Measurements from ENCODE around the gene URB2. TPM values are rescaled to one million over a fixed set of nuclear protein-coding genes. Genes with fewer than 3 reads are reported as not detected.
"Not testable (repeated sequence)": the region's sequence is repeated elsewhere in the genome, so short reads cannot be mapped to it uniquely, and the experiment has no call there.

Gene URB2
- total and polyA plus RNA-seq, 7 experiments from 2014 or later: 5.6 to 18.2 (median 10.3) TPM

GRCh38 chr1:229694053-229694693 is 68.1 kb downstream of the URB2 start:
- H3K4me3 Mint-ChIP-seq: no peak overlapping the region
- ChIA-PET CTCF (no interaction called here), POLR2A (no interaction called here)
- intact Hi-C loops (cut with micrococcal nuclease): no loop called here
- Histone ChIP-seq H3K4me1 (ENCODE audit: control insufficient read depth in 2 of 2, insufficient read depth in 2 of 2, low read length in 2 of 2) (no peaks in the 10 kb centered on the region), H3K27me3 (ENCODE audit: control insufficient read depth in 2 of 2, insufficient read depth in 2 of 2, low read length in 2 of 2) (no peaks in the 10 kb centered on the region), H3K9me3 (ENCODE audit: control insufficient read depth in 2 of 3, low read length in 3 of 3) (no peaks in the 10 kb centered on the region), H3K27ac (ENCODE audit: low read depth, low read length) (no peak overlapping the region), H3K4me3 (ENCODE audit: low read length) (no peak overlapping the region), H3K36me3 (ENCODE audit: control insufficient read depth in 2 of 3, insufficient read depth in 3 of 3, low read length in 3 of 3) (no peaks in the 10 kb centered on the region)
- ATAC-seq: no peak
- DNase-seq: no peak
- H3K27me3 Mint-ChIP-seq: peaks cover 0 to 17% (median 12%) of the 10 kb centered on the region in 5 donors
- no peaks in the 10 kb centered on the region for H3K9me3 Mint-ChIP-seq
- H3K27ac Mint-ChIP-seq: no peak overlapping the region
- H3K36me3 Mint-ChIP-seq: no peaks in the 10 kb centered on the region
- peaks cover 0 to 30% (median 23%) of the 10 kb centered on the region in 7 donors for H3K4me1 Mint-ChIP-seq

- Mint-ChIP-seq H3K36me3 (no peaks in the 10 kb centered on the region), H3K27me3 (peaks cover 0 to 13% (median 12%) of the 10 kb centered on the region in 5 donors), H3K4me1 (peaks cover 0 to 27% (median 15%) of the 10 kb centered on the region in 7 donors), H3K9me3 (no peaks in the 10 kb centered on the region), H3K4me3 (no peak overlapping the region), H3K27ac (no peak overlapping the region)
- Histone ChIP-seq H3K36me3 (ENCODE audit: control insufficient read depth in 2 of 3, insufficient read depth in 3 of 3, low read length in 3 of 3) (no peaks in the 10 kb centered on the region), H3K9me3 (ENCODE audit: control insufficient read depth in 2 of 3, low read length in 3 of 3) (no peaks in the 10 kb centered on the region), H3K27me3 (ENCODE audit: control insufficient read depth in 2 of 2, insufficient read depth in 2 of 2, low read length in 2 of 2) (no peaks in the 10 kb centered on the region), H3K27ac (ENCODE audit: low read depth, low read length) (no peak overlapping the region), H3K4me1 (ENCODE audit: control insufficient read depth in 2 of 2, insufficient read depth in 2 of 2, low read length in 2 of 2) (no peaks in the 10 kb centered on the region), H3K4me3 (ENCODE audit: low read length) (no peak overlapping the region)
- DNase-seq: no peak
- no peak for ATAC-seq
- intact Hi-C loops (cut with micrococcal nuclease): no loop called here
- POLR2A ChIA-PET: no interaction called here
- CTCF ChIA-PET: no interaction called here
Measured at GRCh38 chr1:229696385-229696784, 70.3 kb downstream of the URB2 start.

GRCh38 chr1:229699613-229700267 is 73.7 kb downstream of the URB2 start:
- no peaks in the 10 kb centered on the region for H3K9me3 ChIP-seq (ENCODE audit: control insufficient read depth in 2 of 3, low read length in 3 of 3)
- Mint-ChIP-seq H3K4me3 (no peak overlapping the region), H3K27ac (no peak overlapping the region), H3K9me3 (peaks cover 0 to 4% (median 0%) of the 10 kb centered on the region in 11 donors), H3K4me1 (no peaks in the 10 kb centered on the region), H3K27me3 (peaks cover 0 to 9% (median 4%) of the 10 kb centered on the region in 5 donors), H3K36me3 (no peaks in the 10 kb centered on the region)
- no peaks in the 10 kb centered on the region for H3K36me3 ChIP-seq (ENCODE audit: control insufficient read depth in 2 of 3, insufficient read depth in 3 of 3, low read length in 3 of 3)
- no peaks in the 10 kb centered on the region for H3K27me3 ChIP-seq (ENCODE audit: control insufficient read depth in 2 of 2, insufficient read depth in 2 of 2, low read length in 2 of 2)
- H3K4me1 ChIP-seq (ENCODE audit: control insufficient read depth in 2 of 2, insufficient read depth in 2 of 2, low read length in 2 of 2): no peaks in the 10 kb centered on the region
- ATAC-seq (no peak), DNase-seq (no peak)
- intact Hi-C loops (cut with micrococcal nuclease): no loop called here
- H3K27ac ChIP-seq (ENCODE audit: low read depth, low read length): no peak overlapping the region
- H3K4me3 ChIP-seq (ENCODE audit: low read length): no peak overlapping the region
- ChIA-PET CTCF (no interaction called here), POLR2A (no interaction called here)

- intact Hi-C loops (cut with micrococcal nuclease): no loop called here
- Mint-ChIP-seq H3K4me3 (no peak overlapping the region), H3K27me3 (peaks cover 3 to 13% (median 5%) of the 10 kb centered on the region in 5 donors), H3K36me3 (no peaks in the 10 kb centered on the region), H3K9me3 (peaks cover 0 to 21% (median 8%) of the 10 kb centered on the region in 11 donors), H3K27ac (no peak overlapping the region), H3K4me1 (no peaks in the 10 kb centered on the region)
- Histone ChIP-seq H3K27me3 (ENCODE audit: control insufficient read depth in 2 of 2, insufficient read depth in 2 of 2, low read length in 2 of 2) (no peaks in the 10 kb centered on the region), H3K4me3 (ENCODE audit: low read length) (no peak overlapping the region), H3K27ac (ENCODE audit: low read depth, low read length) (no peak overlapping the region), H3K9me3 (ENCODE audit: control insufficient read depth in 2 of 3, low read length in 3 of 3) (no peaks in the 10 kb centered on the region), H3K36me3 (ENCODE audit: control insufficient read depth in 2 of 3, insufficient read depth in 3 of 3, low read length in 3 of 3) (no peaks in the 10 kb centered on the region), H3K4me1 (ENCODE audit: control insufficient read depth in 2 of 2, insufficient read depth in 2 of 2, low read length in 2 of 2) (no peaks in the 10 kb centered on the region)
- CTCF ChIA-PET: no interaction called here
- POLR2A ChIA-PET: no interaction called here
- no peak for DNase-seq
- ATAC-seq: no peak
Measured at GRCh38 chr1:229704157-229704556, 78.1 kb downstream of the URB2 start.

- H3K4me1 Mint-ChIP-seq; H3K9me3 ChIP-seq (ENCODE audit: control insufficient read depth in 2 of 3, low read length in 3 of 3); intact Hi-C loops (cut with micrococcal nuclease); POLR2A ChIA-PET; H3K27ac ChIP-seq (ENCODE audit: low read depth, low read length); DNase-seq; ATAC-seq; CTCF ChIA-PET; H3K4me3 ChIP-seq (ENCODE audit: low read length); H3K36me3 ChIP-seq (ENCODE audit: control insufficient read depth in 2 of 3, insufficient read depth in 3 of 3, low read length in 3 of 3); H3K4me1 ChIP-seq (ENCODE audit: control insufficient read depth in 2 of 2, insufficient read depth in 2 of 2, low read length in 2 of 2); H3K27me3 ChIP-seq (ENCODE audit: control insufficient read depth in 2 of 2, insufficient read depth in 2 of 2, low read length in 2 of 2); H3K4me3 Mint-ChIP-seq; H3K36me3 Mint-ChIP-seq; H3K27ac Mint-ChIP-seq: not testable (repeated sequence)
- peaks cover 3 to 15% (median 12%) of the 10 kb centered on the region in 5 donors for H3K27me3 Mint-ChIP-seq
- peaks cover 0 to 21% (median 8%) of the 10 kb centered on the region in 11 donors for H3K9me3 Mint-ChIP-seq
Measured at GRCh38 chr1:229705152-229705551, 79.1 kb downstream of the URB2 start.

- H3K27ac ChIP-seq (ENCODE audit: low read depth, low read length); H3K4me3 ChIP-seq (ENCODE audit: low read length); H3K4me1 Mint-ChIP-seq; DNase-seq; H3K9me3 ChIP-seq (ENCODE audit: control insufficient read depth in 2 of 3, low read length in 3 of 3); POLR2A ChIA-PET; H3K4me1 ChIP-seq (ENCODE audit: control insufficient read depth in 2 of 2, insufficient read depth in 2 of 2, low read length in 2 of 2); H3K27me3 ChIP-seq (ENCODE audit: control insufficient read depth in 2 of 2, insufficient read depth in 2 of 2, low read length in 2 of 2); CTCF ChIA-PET; ATAC-seq; intact Hi-C loops (cut with micrococcal nuclease); H3K36me3 Mint-ChIP-seq; H3K36me3 ChIP-seq (ENCODE audit: control insufficient read depth in 2 of 3, insufficient read depth in 3 of 3, low read length in 3 of 3); H3K27ac Mint-ChIP-seq; H3K4me3 Mint-ChIP-seq: not testable (repeated sequence)
- peaks cover 0 to 21% (median 8%) of the 10 kb centered on the region in 11 donors for H3K9me3 Mint-ChIP-seq
- H3K27me3 Mint-ChIP-seq: peaks cover 3 to 20% (median 13%) of the 10 kb centered on the region in 5 donors
Measured at GRCh38 chr1:229707127-229707526, 81.1 kb downstream of the URB2 start.

- H3K27ac Mint-ChIP-seq: no peak overlapping the region
- CTCF ChIA-PET: interaction anchor here (0.7 kb wide), 1 partner anchor 104 kb away, joined by 3 read pairs; no protein-coding TSS in a partner anchor
- intact Hi-C loops (cut with micrococcal nuclease): no loop called here
- H3K27me3 Mint-ChIP-seq: peaks cover 3 to 20% (median 13%) of the 10 kb centered on the region in 5 donors
- POLR2A ChIA-PET: no interaction called here
- H3K4me1 Mint-ChIP-seq: no peaks in the 10 kb centered on the region
- ATAC-seq (no peak), DNase-seq (no peak)
- no peaks in the 10 kb centered on the region for H3K9me3 ChIP-seq (ENCODE audit: control insufficient read depth in 2 of 3, low read length in 3 of 3)
- no peaks in the 10 kb centered on the region for H3K36me3 ChIP-seq (ENCODE audit: control insufficient read depth in 2 of 3, insufficient read depth in 3 of 3, low read length in 3 of 3)
- no peak overlapping the region for H3K4me3 ChIP-seq (ENCODE audit: low read length)
- H3K27me3 ChIP-seq (ENCODE audit: control insufficient read depth in 2 of 2, insufficient read depth in 2 of 2, low read length in 2 of 2): no peaks in the 10 kb centered on the region
- no peaks in the 10 kb centered on the region for H3K36me3 Mint-ChIP-seq
- no peaks in the 10 kb centered on the region for H3K4me1 ChIP-seq (ENCODE audit: control insufficient read depth in 2 of 2, insufficient read depth in 2 of 2, low read length in 2 of 2)
- H3K9me3 Mint-ChIP-seq: peaks cover 0 to 21% (median 8%) of the 10 kb centered on the region in 11 donors
- H3K4me3 Mint-ChIP-seq: no peak overlapping the region
- H3K27ac ChIP-seq (ENCODE audit: low read depth, low read length): no peak overlapping the region
Measured at GRCh38 chr1:229709500-229710013, 83.5 kb downstream of the URB2 start.

Data from naive thymus-derived CD4-positive, alpha-beta T cell (primary cell).